Embryonic facial prominence (tissue), 1 donor: ENCODE measurements around the gene SMTNL2.
A peak's percentile ranks its signal among the peaks of the same experiment; 100 is the strongest.
"Not testable (repeated sequence)": the region's sequence is repeated elsewhere in the genome, so short reads cannot be mapped to it uniquely, and the experiment has no call there.

Source experiments
- DNase-seq: peaks from one replicate; pipeline ENCODE4 v3.0.0-alpha.2; 2016; ENCODE audit errors: extremely low spot score

SMTNL2 gene

GRCh38 chr17:4585638-4585994 is 1.3 kb downstream of the SMTNL2 start:
- no peak for DNase-seq

- DNase-seq, result no peak
Measured at GRCh38 chr17:4586043-4586442, 1.7 kb downstream of the SMTNL2 start.

DNA sequence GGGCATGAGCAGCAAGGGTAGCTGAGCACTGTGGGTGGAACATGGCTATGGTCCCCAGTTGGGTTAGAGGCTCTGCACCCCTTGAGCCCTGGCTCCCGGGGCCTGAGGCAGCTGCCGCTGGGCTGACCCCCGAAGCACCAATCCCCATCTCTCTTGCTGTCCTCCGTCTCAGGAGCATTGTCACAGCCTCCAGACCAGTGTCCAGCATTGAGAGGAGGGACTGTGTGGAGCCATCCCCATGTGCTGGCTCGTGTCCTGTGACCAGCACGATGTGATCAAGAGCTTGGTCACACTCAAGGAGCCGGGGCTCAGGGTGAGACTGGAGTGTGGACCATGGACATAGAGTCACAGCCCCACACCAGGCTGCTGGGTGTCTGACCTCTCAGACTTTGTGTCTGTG is 2.9 kb downstream of the SMTNL2 start:
- no peak for DNase-seq

DNA sequence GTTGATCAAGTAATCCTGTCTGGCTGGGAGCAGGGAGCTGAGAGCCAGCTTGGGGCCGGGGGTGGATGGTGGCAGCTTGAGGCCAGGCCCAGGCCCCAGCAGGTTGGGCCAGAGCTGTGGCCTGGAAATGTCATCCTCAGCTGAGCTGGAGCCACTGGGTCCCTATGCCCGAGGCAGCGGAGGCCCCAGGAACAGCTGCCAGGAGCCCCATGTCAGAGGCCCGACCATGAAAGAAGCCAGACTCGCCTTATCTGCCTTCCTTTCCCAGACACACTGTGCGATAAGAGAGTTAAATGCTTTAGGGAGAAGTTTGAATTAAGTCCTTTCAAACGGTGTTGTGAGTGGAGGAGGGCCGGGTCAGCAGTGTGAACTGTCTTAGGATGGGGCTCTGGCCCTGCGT is 3.5 kb downstream of the SMTNL2 start:
- DNase-seq, result no peak

- DNase-seq, result no peak
Measured at GRCh38 chr17:4588391-4588790, 4.1 kb downstream of the SMTNL2 start.

DNA sequence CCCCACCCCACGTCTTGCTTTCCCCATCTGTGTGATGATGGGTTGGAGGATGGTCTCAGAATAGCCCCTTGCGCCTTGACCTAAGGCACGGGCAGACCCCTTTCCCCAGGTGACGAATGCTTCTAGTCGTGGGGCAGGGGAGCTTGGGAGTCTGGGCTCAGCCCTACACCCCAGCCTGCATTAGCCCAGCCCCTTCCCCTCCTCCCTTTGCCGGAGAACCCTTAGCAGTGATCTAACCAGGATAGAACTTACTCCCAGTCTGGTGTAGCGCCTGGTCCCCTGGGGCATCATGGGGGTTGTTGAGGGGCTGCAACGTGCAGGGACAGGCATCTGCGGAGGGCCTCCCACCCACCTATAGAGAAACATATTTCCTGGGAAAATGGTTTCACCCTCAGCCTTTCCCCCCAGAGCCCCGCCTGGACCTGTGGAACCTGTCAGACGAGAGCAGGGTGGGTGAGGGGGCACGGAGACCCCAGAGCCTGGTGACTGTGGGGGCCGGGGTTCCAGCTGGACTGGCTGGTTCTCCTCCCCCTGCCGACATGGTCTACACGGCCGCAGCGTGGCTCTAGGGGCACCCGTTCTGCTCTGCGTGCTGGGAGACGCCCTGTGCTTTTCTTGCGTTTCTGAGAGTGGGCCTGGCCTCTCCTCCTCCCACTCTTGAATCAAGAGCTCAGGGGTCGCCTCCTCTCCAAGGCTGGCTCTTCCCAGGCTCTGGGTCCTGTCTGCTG is 4.7 kb downstream of the SMTNL2 start:
- DNase-seq, result no peak

DNA sequence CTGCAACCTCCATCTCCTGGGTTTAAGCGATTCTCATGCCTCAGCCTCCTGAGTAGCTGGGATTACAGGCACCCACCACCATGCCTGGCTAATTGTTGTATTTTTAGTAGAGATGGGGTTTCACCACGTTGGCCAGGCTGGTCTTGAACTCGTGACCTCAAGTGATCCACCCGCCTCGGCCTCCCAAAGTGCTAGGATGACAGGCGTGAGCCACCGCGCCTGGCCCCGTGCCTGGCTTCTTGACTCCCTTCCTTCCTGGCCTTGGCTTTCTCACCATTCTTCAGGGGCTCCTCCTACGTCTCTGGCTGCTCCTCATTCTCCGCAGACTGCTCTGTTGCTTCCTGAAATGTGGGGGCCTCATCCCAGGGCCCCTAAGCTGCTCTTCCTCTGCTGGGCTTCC is 5.7 kb downstream of the SMTNL2 start:
- DNase-seq, result not testable (repeated sequence)

- no peak for DNase-seq
Measured at GRCh38 chr17:4590981-4591453, 6.7 kb downstream of the SMTNL2 start.

DNA sequence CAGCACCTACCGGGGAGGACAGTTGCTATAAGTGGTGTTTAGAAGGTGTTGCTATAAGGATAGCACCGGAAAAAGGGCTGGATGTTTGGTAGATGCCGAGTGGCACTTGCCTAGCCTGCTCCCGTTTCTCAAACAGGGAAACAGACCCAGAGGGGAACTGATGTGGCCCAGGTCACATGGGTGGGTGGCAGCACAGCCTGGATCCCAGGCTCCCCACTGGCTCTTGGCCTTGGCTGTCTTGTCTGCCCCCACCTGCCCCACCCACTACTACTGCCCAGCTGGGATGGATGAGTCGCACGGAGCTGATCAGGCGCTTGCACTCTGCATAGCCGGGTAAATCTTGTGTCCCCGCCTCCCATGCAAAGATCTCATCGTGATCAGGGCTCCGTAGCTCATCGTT is 7.2 kb downstream of the SMTNL2 start:
- DNase-seq, result no peak

DNA sequence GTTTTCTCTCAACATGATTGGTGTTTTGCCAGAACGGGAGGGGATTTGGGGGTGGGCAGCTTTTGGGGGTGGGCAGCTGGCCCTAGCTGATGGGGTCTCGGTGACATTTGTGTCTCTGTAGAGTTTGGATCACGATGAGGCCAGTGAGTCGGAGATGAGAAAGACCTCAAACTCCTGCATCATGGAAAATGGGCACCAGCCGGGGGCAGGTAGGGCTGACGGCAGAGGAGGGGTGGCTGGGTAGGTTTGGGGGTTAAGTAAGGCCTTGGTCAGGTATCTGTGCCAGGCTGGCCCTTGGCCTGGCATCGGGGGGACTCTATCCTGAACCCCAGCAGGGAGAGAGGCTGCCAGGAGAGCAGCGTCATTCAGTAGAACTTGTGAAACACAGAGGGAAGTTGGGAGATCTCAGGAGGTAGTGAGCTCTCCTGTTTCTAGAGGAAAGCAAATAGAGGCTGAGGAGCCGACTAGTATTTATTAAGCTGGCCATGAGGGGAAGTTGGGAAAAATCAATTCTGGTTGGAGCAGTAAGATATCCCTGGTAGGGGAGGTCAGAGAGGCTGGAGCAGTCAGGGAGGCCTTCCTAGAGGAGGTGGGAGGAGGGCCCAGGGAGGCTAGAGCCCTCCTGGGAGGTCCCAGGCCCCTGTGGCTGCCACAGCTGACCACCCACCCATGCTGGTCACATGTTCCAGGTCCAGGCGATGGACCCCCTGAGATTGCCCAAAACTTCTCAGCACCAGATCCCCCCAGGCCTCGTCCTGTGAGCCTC is 8.1 kb downstream of the SMTNL2 start:
- no peak for DNase-seq

- no peak for DNase-seq
Measured at GRCh38 chr17:4593021-4593421, 8.7 kb downstream of the SMTNL2 start.

- no peak for DNase-seq
Measured at GRCh38 chr17:4594406-4594805, 10.1 kb downstream of the SMTNL2 start.

GRCh38 chr17:4594931-4595684 is 10.8 kb downstream of the SMTNL2 start:
- DNase-seq, result no peak

DNA sequence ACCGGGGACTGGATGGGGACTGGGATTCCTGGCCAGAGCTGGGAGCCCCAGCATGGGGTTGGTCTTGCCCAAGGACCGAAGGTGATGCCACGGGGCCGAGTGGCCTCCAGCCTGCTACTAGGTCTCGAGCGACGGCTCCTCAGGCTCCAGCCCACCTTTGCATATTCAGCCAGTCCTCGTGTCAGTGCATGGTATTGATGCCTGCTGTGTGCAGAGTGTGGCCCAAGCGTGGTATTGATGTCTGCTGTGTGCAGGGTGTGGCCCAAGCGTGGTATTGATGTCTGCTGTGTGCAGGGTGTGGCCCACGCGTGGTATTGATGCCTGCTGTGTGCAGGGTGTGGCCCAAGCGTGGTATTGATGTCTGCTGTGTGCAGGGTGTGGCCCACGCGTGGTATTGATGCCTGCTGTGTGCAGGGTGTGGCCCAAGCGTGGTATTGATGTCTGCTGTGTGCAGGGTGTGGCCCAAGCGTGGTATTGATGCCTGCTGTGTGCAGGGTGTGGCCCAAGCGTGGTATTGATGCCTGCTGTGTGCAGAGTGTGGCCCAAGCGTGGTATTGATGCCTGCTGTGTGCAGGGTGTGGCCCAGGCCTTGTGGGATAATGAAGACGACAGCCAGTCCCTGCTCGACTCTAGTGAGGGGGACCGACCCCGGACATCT is 11.5 kb downstream of the SMTNL2 start:
- not testable (repeated sequence) for DNase-seq

- DNase-seq, result no peak
Measured at GRCh38 chr17:4596636-4597380, 12.5 kb downstream of the SMTNL2 start.

GRCh38 chr17:4597975-4598374 is 13.6 kb downstream of the SMTNL2 start:
- DNase-seq, result no peak

- no peak for DNase-seq
Measured at GRCh38 chr17:4598776-4599504, 14.6 kb downstream of the SMTNL2 start.

DNA sequence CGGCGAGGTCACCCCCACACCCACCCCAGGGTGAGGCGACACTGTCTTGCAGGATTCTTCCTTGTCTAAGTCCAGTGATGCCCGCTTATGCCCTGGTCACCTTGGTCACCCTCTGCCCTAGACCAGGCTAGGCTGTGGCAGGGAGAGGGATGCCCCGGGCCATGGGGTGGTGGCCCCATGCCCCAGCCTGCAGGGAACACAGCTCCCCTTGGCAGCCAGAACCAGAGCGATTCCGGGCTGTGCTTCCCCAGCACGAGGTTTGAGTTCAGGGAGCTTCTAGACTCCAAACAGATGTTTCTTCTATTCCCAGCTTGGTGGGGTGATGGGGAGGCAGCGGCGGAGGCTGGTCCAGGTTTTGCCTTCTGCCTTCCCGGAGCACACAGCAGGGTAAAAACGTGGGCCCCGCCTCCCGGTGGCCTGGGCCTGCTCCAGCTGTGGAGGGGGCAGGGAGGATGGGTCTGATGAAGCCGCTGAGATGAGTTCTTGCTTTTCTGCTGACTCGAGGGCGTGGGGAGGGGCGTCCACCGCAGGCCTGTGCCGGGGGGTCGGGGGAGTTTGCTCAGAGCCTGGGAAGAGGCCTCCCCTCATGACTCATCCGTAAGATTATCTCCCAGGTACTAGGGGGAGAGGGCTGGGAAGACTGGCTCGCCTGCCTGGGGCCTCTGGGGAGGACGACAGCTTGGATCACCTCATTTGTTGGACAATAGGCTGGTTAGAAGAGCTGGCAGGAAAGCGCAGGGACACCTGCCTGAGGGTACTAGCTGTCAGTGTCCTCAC is 15.4 kb downstream of the SMTNL2 start:
- DNase-seq, result peak; percentile 34

DNA sequence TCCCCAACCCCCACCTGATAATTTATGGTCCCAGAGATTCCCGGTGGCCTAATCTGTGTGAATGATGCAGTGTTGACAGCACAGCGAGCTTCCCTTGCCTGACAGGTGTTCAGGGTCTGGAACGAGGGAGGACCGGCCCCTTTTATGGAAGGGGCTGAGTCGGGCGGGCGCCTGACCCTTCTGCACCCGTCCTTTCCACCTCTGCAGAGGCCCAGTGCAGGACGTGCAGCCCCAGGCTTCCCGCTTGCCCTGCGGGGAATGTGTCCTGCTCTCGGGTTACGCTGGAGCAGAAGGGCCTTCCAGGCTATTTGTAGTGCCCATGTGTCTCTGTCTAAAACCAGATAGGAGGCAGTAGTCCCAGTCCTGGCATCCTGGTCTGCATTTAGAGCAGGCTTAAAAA is 16.2 kb downstream of the SMTNL2 start:
- no peak for DNase-seq

DNA sequence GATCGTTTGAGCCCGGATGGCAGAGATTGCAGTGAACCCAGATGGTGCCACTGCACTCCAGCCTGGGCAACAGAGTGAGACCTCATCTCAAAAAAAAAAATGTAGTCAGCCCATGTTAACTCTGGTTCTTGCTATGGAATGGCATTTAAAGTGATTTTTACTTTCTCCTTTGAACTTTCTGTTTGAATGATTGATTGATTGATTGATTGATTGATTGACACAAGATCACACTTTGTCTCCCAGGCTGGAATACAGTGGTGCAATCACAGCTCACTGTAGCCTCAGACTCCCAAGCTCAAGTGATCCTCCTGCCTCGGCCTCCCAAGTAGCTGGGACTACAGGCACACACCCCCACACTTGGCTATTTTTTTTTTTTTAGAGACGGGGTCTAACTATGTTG is 17.0 kb downstream of the SMTNL2 start:
- no peak for DNase-seq
